HG02571 (cell line): ENCODE measurements around the gene TOR1AIP2.

Source experiments
- ATAC-seq: cut with Tn5 transposase; IDR thresholded peaks from one replicate; pipeline ENCODE4 v1.9.1; 2021; ENCODE audit warnings: mild to moderate bottlenecking, moderate library complexity; ENCODE audit not compliant: unreplicated experiment

Gene TOR1AIP2

GRCh38 chr1:179877586-179878265, at the start of gene TOR1AIP2:
TOR1AIP2 (minus strand) TSS chr1:179877803; CDS start chr1:179852665, 25,138 bp downstream.
- peak; percentile 56 for ATAC-seq

GRCh38 chr1:179926850-179927205, 49.2 kb upstream of the TOR1AIP2 start:
- no peak for ATAC-seq

GRCh38 chr1:179925922-179926849, 48.6 kb upstream of the TOR1AIP2 start:
- no peak for ATAC-seq

GRCh38 chr1:179925302-179925701, 47.7 kb upstream of the TOR1AIP2 start:
- no peak for ATAC-seq

- ATAC-seq = peak; percentile 82
Measured at GRCh38 chr1:179924268-179924667, 46.7 kb upstream of the TOR1AIP2 start.

GRCh38 chr1:179923029-179923428, 45.4 kb upstream of the TOR1AIP2 start:
- ATAC-seq = no peak

- no peak for ATAC-seq
Measured at GRCh38 chr1:179921981-179922872, 44.6 kb upstream of the TOR1AIP2 start.

- ATAC-seq = no peak
Measured at GRCh38 chr1:179921472-179921871, 43.9 kb upstream of the TOR1AIP2 start.

GRCh38 chr1:179917601-179918429, 40.2 kb upstream of the TOR1AIP2 start:
- no peak for ATAC-seq

- ATAC-seq = no peak
Measured at GRCh38 chr1:179911812-179912211, 34.2 kb upstream of the TOR1AIP2 start.

- ATAC-seq = no peak
Measured at GRCh38 chr1:179910934-179911333, 33.3 kb upstream of the TOR1AIP2 start.

- no peak for ATAC-seq
Measured at GRCh38 chr1:179889589-179889988, 12.0 kb upstream of the TOR1AIP2 start.

- no peak for ATAC-seq
Measured at GRCh38 chr1:179888071-179888470, 10.5 kb upstream of the TOR1AIP2 start.

- no peak for ATAC-seq
Measured at GRCh38 chr1:179883745-179884138, 6.1 kb upstream of the TOR1AIP2 start.

- ATAC-seq = peak; percentile 9
Measured at GRCh38 chr1:179883040-179883744, 5.6 kb upstream of the TOR1AIP2 start.

- peak; percentile 73 for ATAC-seq
Measured at GRCh38 chr1:179882253-179883039, 4.8 kb upstream of the TOR1AIP2 start, which contains the start of gene TOR1AIP1. TOR1AIP1 (plus strand) TSS chr1:179882285; CDS start chr1:179882503, 218 bp downstream.

GRCh38 chr1:179881642-179882252, 4.1 kb upstream of the TOR1AIP2 start:
- peak; percentile 1 for ATAC-seq

- ATAC-seq = no peak
Measured at GRCh38 chr1:179879797-179880196, 2.2 kb upstream of the TOR1AIP2 start.
